Mononuclear cell (primary cell): Measurements from ENCODE around the gene FRMD4A. TPM values are rescaled to one million over a fixed set of nuclear protein-coding genes. Genes with fewer than 3 reads are reported as not detected.

Experiments
- H3K27me3 ChIP-seq: 2 replicates; pipeline ENCODE4 v1.6.0; 2011; ENCODE audit warnings: low read length, control low read depth; ENCODE audit not compliant: insufficient read depth
- H3K4me1 ChIP-seq: 2 replicates; pipeline ENCODE4 v1.5.1; 2011; ENCODE audit warnings: mild to moderate bottlenecking, low read length, control low read depth; ENCODE audit not compliant: insufficient read depth
- H3K4me3 ChIP-seq: 2 replicates; pipeline ENCODE4 v1.5.1; 2011; ENCODE audit warnings: mild to moderate bottlenecking, low read length, moderate library complexity
- H3K9me3 ChIP-seq: 2 replicates; pipeline ENCODE4 v1.5.1; 2011; ENCODE audit warnings: low read depth, mild to moderate bottlenecking, control low read depth, low read length
- total RNA-seq: library from RNA; depleted of rRNA; stranded (reverse); fragments of >200 nt; gene quantifications from one replicate; pipeline ENCODE4 v1.2.3, GENCODE V29; 2012

Gene FRMD4A
- total RNA-seq, 1 donor, result 0.63 TPM

GRCh38 chr10:14358886-14359573 is 28.3 kb upstream of the FRMD4A start:
- no peaks in the 10 kb centered on the region for H3K9me3 ChIP-seq
- no peak overlapping the region for H3K4me3 ChIP-seq

DNA sequence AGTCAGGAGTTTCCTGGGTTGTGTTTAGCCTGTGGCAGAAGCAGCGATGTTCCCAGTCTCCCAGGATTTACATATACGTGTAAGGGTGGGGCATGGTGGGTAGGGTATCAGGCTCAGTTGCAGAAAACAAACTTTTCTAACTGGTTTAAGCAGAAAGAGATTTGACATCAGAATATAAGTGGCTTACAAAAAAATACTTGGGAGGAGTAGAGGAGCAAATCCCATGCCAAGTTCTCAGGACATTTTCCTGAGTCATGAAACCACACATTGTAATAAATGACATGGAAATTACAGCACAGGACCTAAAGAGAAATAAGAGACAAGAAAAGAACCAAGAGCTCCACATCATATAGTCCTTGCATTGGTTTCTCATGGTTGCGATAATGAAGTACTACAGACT is 26.2 kb upstream of the FRMD4A start:
- no peak overlapping the region for H3K4me3 ChIP-seq
- no peaks in the 10 kb centered on the region for H3K9me3 ChIP-seq
- H3K4me1 ChIP-seq, result no peaks in the 10 kb centered on the region
- H3K27me3 ChIP-seq, result peaks cover 2% of the 10 kb centered on the region

More at GRCh38 chr10:14358886-14359573, 28.3 kb upstream of the FRMD4A start:
- peaks cover 2% of the 10 kb centered on the region for H3K27me3 ChIP-seq
- H3K4me1 ChIP-seq, result no peaks in the 10 kb centered on the region

GRCh38 chr10:14355750-14356149 is 25.0 kb upstream of the FRMD4A start:
- H3K27me3 ChIP-seq, result no peaks in the 10 kb centered on the region
- H3K4me3 ChIP-seq, result no peak overlapping the region
- no peaks in the 10 kb centered on the region for H3K9me3 ChIP-seq
- no peaks in the 10 kb centered on the region for H3K4me1 ChIP-seq

DNA sequence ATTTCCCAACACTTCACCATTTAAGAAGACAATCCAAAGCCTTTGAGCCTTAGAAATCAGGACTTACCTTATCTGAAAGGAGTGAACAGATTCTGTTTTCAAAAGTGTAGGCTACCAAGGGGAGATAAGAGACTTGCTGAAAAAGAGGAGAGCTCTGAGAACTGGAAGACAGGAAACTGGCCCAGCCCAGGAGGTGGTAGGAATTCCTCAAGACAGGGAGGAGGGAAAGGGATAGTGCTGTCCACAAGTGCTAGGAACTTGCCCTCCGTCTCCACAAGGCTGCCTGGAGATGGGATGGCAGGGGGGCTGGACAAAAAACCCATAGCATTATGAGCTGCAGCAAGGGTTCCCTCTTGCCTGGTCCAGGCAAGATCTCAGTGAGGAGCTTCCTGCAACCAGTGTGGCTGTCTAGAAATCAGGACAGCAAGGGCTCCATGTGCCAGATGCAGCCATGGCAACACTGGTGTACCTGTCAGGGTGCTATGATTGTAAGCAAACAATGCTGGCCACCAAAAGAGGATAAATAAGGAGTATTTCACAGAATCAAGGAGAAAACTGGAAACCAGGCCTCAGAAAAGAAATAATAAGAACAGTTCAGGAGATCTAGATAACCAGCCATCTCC is 22.7 kb upstream of the FRMD4A start:
- H3K4me1 ChIP-seq, result no peaks in the 10 kb centered on the region
- no peaks in the 10 kb centered on the region for H3K27me3 ChIP-seq
- no peak overlapping the region for H3K4me3 ChIP-seq
- no peaks in the 10 kb centered on the region for H3K9me3 ChIP-seq

- H3K4me3 ChIP-seq, result no peak overlapping the region
- no peaks in the 10 kb centered on the region for H3K4me1 ChIP-seq
- H3K9me3 ChIP-seq, result no peaks in the 10 kb centered on the region
- peaks cover 1% of the 10 kb centered on the region for H3K27me3 ChIP-seq
These were observed 19.3 kb upstream of the FRMD4A start for GRCh38 chr10:14350006-14350405.

- Histone ChIP-seq H3K9me3 (no peaks in the 10 kb centered on the region), H3K4me3 (no peak overlapping the region), H3K27me3 (peaks cover 5% of the 10 kb centered on the region), H3K4me1 (no peaks in the 10 kb centered on the region)
These were observed 18.4 kb upstream of the FRMD4A start for GRCh38 chr10:14349081-14349480.

DNA sequence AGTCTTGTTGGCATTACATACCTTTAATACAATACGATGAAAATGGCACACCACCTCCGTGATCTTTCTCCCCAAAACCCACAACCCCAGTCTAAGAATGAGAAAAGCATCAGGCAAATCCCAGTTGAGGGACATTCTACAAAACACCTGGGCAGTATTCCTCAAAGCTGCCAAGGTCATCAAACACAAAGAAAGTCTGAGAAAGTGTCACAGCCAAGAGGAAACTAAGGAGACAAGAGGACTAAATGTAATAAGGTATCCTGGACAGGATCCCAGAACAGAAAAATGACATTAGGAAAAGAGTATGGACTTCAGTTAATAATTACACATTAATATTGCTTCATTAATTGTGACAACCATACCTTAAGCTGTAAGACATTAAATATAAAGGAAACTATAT is 14.5 kb upstream of the FRMD4A start:
- Histone ChIP-seq H3K9me3 (no peaks in the 10 kb centered on the region), H3K4me3 (no peak overlapping the region), H3K27me3 (peaks cover 20% of the 10 kb centered on the region), H3K4me1 (no peaks in the 10 kb centered on the region)

DNA sequence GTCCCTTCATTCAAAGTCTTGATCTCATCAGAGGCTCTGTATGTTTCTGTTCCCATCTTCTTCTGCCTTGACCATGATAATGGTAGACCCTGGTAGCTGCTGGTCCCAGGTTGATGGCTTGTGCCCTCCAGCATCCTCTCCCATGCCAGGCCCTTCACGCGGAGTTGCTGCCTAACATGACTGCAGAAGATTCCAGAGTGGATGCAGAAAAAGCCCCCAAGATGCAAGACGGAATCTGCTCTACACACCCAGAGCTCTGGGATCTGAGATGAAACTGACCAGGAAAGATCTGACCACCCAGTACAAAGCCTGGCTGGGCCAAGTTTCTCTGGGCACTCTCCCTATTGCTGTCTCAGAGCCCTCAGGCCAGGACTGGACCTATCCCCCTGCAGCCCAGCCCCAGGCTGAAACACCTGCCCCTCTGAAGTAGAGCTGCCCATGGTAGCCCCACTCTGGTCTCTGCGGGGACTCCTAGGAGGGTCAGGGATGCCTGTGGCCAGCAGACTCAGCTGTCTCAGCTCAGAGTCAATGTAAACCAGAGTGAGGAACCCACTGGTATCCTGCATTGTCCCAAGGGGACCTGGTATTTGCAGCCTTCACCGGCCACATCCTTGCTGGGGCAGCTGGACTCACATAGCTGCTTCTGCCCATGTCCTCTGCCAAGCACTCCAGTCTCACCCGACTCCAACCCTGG is 9.5 kb upstream of the FRMD4A start:
- no peak overlapping the region for H3K4me3 ChIP-seq
- H3K27me3 ChIP-seq, result peaks cover 20% of the 10 kb centered on the region
- H3K9me3 ChIP-seq, result no peaks in the 10 kb centered on the region
- no peaks in the 10 kb centered on the region for H3K4me1 ChIP-seq

GRCh38 chr10:14336736-14337135 is 6.0 kb upstream of the FRMD4A start:
- Histone ChIP-seq H3K27me3 (no peaks in the 10 kb centered on the region), H3K4me1 (no peaks in the 10 kb centered on the region), H3K9me3 (no peaks in the 10 kb centered on the region), H3K4me3 (no peak overlapping the region)

GRCh38 chr10:14334771-14335170 is 4.0 kb upstream of the FRMD4A start:
- no peaks in the 10 kb centered on the region for H3K9me3 ChIP-seq
- H3K4me1 ChIP-seq, result no peaks in the 10 kb centered on the region
- no peaks in the 10 kb centered on the region for H3K27me3 ChIP-seq
- no peak overlapping the region for H3K4me3 ChIP-seq

GRCh38 chr10:14333606-14334005 is 2.9 kb upstream of the FRMD4A start:
- Histone ChIP-seq H3K9me3 (no peaks in the 10 kb centered on the region), H3K4me3 (no peak overlapping the region), H3K4me1 (no peaks in the 10 kb centered on the region), H3K27me3 (no peaks in the 10 kb centered on the region)

DNA sequence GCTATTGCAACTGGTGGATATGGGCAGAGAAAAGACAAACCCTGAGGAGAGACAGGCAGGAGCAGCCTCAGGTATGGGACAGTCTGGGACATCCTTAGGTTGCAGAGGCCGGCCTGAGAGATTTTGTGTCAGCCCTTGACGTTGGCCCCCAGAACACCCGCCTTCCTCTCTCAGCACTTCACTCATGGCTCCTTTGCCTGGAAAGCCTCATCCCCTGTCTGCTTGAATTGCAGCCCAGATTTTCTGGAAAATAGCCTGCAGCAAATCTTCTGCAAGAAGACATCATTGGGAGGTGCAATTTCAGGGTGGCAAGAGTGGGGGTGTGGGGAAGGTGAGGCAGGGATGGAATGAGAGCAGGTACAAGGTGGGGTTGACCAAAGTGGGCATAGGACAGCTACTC is 2.2 kb upstream of the FRMD4A start:
- H3K27me3 ChIP-seq, result no peaks in the 10 kb centered on the region
- no peaks in the 10 kb centered on the region for H3K4me1 ChIP-seq
- no peaks in the 10 kb centered on the region for H3K9me3 ChIP-seq
- no peak overlapping the region for H3K4me3 ChIP-seq

- H3K9me3 ChIP-seq, result no peaks in the 10 kb centered on the region
- no peak overlapping the region for H3K4me3 ChIP-seq
- H3K27me3 ChIP-seq, result peaks cover 4% of the 10 kb centered on the region
- no peaks in the 10 kb centered on the region for H3K4me1 ChIP-seq
These were observed 964 bp downstream of the FRMD4A start for GRCh38 chr10:14329746-14330173.

- no peaks in the 10 kb centered on the region for H3K9me3 ChIP-seq
- H3K4me1 ChIP-seq, result no peaks in the 10 kb centered on the region
These were observed 1.6 kb downstream of the FRMD4A start for GRCh38 chr10:14328881-14329672.

GRCh38 chr10:14327527-14327926 is 3.2 kb downstream of the FRMD4A start:
- Histone ChIP-seq H3K4me3 (no peak overlapping the region), H3K9me3 (no peaks in the 10 kb centered on the region), H3K27me3 (peaks cover 4% of the 10 kb centered on the region), H3K4me1 (no peaks in the 10 kb centered on the region)

More at GRCh38 chr10:14328881-14329672, 1.6 kb downstream of the FRMD4A start:
- H3K4me3 ChIP-seq, result no peak overlapping the region
- peaks cover 4% of the 10 kb centered on the region for H3K27me3 ChIP-seq
